ENCODE measurements around the gene C20orf202.

DNA sequence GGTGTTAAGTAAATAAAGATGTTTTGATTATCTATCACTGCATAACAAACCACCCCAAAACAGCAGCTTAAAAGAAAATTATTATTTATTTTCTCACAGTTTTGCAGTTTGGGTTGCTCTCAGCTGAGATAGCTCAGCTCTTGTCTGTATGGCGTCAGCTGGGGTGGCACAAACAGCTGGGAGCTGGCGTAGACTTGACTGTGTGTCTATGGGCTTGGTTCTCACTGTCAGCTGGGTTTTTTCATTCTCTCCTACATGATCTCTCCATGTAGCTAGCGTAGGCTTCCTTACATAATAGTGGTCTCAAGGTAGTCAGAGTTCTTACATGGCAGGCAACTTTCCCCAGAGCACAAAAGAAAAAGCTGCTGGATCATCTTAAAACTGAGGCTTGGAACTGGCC, 12.0 kb upstream of the C20orf202 start:
- TF ChIP-seq, protein P1, sequence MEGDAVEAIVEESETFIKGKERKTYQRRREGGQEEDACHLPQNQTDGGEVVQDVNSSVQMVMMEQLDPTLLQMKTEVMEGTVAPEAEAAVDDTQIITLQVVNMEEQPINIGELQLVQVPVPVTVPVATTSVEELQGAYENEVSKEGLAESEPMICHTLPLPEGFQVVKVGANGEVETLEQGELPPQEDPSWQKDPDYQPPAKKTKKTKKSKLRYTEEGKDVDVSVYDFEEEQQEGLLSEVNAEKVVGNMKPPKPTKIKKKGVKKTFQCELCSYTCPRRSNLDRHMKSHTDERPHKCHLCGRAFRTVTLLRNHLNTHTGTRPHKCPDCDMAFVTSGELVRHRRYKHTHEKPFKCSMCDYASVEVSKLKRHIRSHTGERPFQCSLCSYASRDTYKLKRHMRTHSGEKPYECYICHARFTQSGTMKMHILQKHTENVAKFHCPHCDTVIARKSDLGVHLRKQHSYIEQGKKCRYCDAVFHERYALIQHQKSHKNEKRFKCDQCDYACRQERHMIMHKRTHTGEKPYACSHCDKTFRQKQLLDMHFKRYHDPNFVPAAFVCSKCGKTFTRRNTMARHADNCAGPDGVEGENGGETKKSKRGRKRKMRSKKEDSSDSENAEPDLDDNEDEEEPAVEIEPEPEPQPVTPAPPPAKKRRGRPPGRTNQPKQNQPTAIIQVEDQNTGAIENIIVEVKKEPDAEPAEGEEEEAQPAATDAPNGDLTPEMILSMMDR (IDR thresholded peaks at IDR 0.05; ENCODE audit: low read depth, low read length): no peak
- no peak for TF ChIP-seq POLR2A (IDR thresholded peaks at IDR 0.05; ENCODE audit: extremely low read depth, insufficient read length)
- TF ChIP-seq, protein P2, sequence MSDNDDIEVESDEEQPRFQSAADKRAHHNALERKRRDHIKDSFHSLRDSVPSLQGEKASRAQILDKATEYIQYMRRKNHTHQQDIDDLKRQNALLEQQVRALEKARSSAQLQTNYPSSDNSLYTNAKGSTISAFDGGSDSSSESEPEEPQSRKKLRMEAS (IDR thresholded peaks at IDR 0.05; ENCODE audit: low read depth, low read length): no peak

Data from NB4 (cell line).